HG03097 (cell line): ENCODE data around the gene ABCG8.

Experiments
- ATAC-seq: cut with Tn5 transposase; IDR thresholded peaks from one replicate; pipeline ENCODE4 v1.9.1; 2021; ENCODE audit not compliant: unreplicated experiment, low FRiP score

ABCG8 gene

GRCh38 chr2:43825841-43826240, 12.9 kb upstream of the ABCG8 start:
- ATAC-seq, result no peak

- ATAC-seq, result no peak
Observed at GRCh38 chr2:43826305-43827250, 12.2 kb upstream of the ABCG8 start.

- no peak for ATAC-seq
Observed at GRCh38 chr2:43831543-43832294, 7.1 kb upstream of the ABCG8 start.

GRCh38 chr2:43832457-43832856, 6.3 kb upstream of the ABCG8 start:
- no peak for ATAC-seq

- ATAC-seq, result no peak
Observed at GRCh38 chr2:43837033-43837432, 1.7 kb upstream of the ABCG8 start.

- no peak for ATAC-seq
Observed at GRCh38 chr2:43837831-43838559, 776 bp upstream of the ABCG8 start.

- no peak for ATAC-seq
Observed at GRCh38 chr2:43839776-43840564, 1.2 kb downstream of the ABCG8 start.

GRCh38 chr2:43840965-43841364, 2.2 kb downstream of the ABCG8 start:
- ATAC-seq, result no peak

- ATAC-seq, result no peak
Observed at GRCh38 chr2:43841949-43842865, 3.4 kb downstream of the ABCG8 start.

GRCh38 chr2:43842866-43843226, 4.1 kb downstream of the ABCG8 start:
- no peak for ATAC-seq

GRCh38 chr2:43845181-43845580, 6.4 kb downstream of the ABCG8 start:
- no peak for ATAC-seq

GRCh38 chr2:43846140-43846793, 7.5 kb downstream of the ABCG8 start:
- no peak for ATAC-seq

GRCh38 chr2:43848214-43848613, 9.4 kb downstream of the ABCG8 start:
- ATAC-seq, result no peak

- no peak for ATAC-seq
Observed at GRCh38 chr2:43851011-43851980, 12.5 kb downstream of the ABCG8 start.

GRCh38 chr2:43852196-43852730, 13.5 kb downstream of the ABCG8 start:
- ATAC-seq, result no peak

GRCh38 chr2:43853141-43854081, 14.6 kb downstream of the ABCG8 start:
- no peak for ATAC-seq
